Kidney (tissue), 14 donors: ENCODE data around the gene EEFSEC. TPM values are rescaled to one million over a fixed set of nuclear protein-coding genes. Genes with fewer than 3 reads are reported as not detected.

Experiments
- DNase-seq, 5 donors: peaks; one replicate each; pipeline ENCODE4 v3.0.0-alpha.2; 2013 to 2020
- FAIRE-seq: peaks from 2 replicates; lab custom pipeline; 2012; peaks lifted over from hg19 to GRCh38; lab: Jason Lieb, UNC
- H3K27ac ChIP-seq, 2 donors: one replicate each; pipeline ENCODE4 v1.7.0; 2013; ENCODE audit warnings: low read depth in 2 of 2, low read length in 2 of 2, inconsistent platforms in 1 of 2
- H3K27me3 ChIP-seq: one replicate; pipeline ENCODE4 v1.7.1; 2013; ENCODE audit warnings: low read length, inconsistent platforms; ENCODE audit not compliant: control insufficient read depth, insufficient read depth
- H3K36me3 ChIP-seq, 3 donors: one replicate each; pipeline versions ENCODE4 v1.7.0 to v1.7.1; 2013; ENCODE audit warnings: low read length in 3 of 3, control low read depth in 1 of 3, inconsistent platforms in 1 of 3; ENCODE audit not compliant: insufficient read depth in 3 of 3, control insufficient read depth in 2 of 3
- H3K4me1 ChIP-seq, 3 donors: one replicate each; pipeline versions ENCODE4 v1.7.0 to v1.7.1; 2013; ENCODE audit warnings: low read length in 3 of 3, inconsistent platforms in 1 of 3, low read depth in 1 of 3; ENCODE audit not compliant: control insufficient read depth in 2 of 3, insufficient read depth in 2 of 3
- H3K4me3 ChIP-seq, 3 donors: one replicate each; pipeline versions ENCODE4 v1.7.0 to v1.8.1; 2013; ENCODE audit warnings: low read length in 3 of 3, control low read depth in 1 of 3, inconsistent platforms in 1 of 3
- H3K9ac ChIP-seq, 3 donors: one replicate each; pipeline versions ENCODE4 v1.7.0 to v1.7.1; 2013; ENCODE audit warnings: low read length in 3 of 3, control low read depth in 1 of 3, inconsistent platforms in 1 of 3
- H3K9me3 ChIP-seq, 3 donors: one replicate each; pipeline versions ENCODE4 v1.7.0 to v1.7.1; 2013; ENCODE audit warnings: low read length in 3 of 3, control low read depth in 1 of 3, inconsistent platforms in 1 of 3; ENCODE audit not compliant: control insufficient read depth in 2 of 3, insufficient read depth in 1 of 3
- intact Hi-C: fragments of 100-400 bp; cut with DNase I; formaldehyde crosslinking; loops from one replicate; pipeline ENCODE4 v1.11.1; 2022
- polyA plus RNA-seq: library from polyadenylated mRNA; stranded (reverse); fragments of 350-450 nt; fragmentation: Illumina TruSeq; extraction: RNeasy Lipid Tissue Mini Kit (QIAGEN cat#74804); gene quantifications from one replicate; pipeline ENCODE4 v1.2.3, GENCODE V29; 2014; ENCODE audit warnings: low read depth, low replicate concordance; ENCODE audit not compliant: insufficient read depth
- total RNA-seq: library from RNA; stranded (reverse); fragmentation: NEBNext Ultra II Directional; extraction: Animal tissue kit (Norgen Biotek cat#: 25700); gene quantifications from one replicate; pipeline ENCODE4 v1.2.1, GENCODE V29; 2021
- TF ChIP-seq, protein P1 (sequence below): IDR thresholded peaks from 3 replicates; pipeline ENCODE4 v1.5.1; 2012; ENCODE audit warnings: mild to moderate bottlenecking, moderate library complexity, borderline replicate concordance; ENCODE audit not compliant: insufficient read depth; ENCODE audit errors: extremely low read depth
- donor health status: control.
- donor health status: control.
- donor health status: control.
- donor health status: control.
- donor health status: control.
- donor health status: DM: yes; HTN: yes; CAD: no.
- donor health status: Normal renal cell carcinoma (clear cell type).

Gene EEFSEC
- total and polyA plus RNA-seq, 2 donors from 2014 or later, result 15.2 to 23.2 TPM

DNA sequence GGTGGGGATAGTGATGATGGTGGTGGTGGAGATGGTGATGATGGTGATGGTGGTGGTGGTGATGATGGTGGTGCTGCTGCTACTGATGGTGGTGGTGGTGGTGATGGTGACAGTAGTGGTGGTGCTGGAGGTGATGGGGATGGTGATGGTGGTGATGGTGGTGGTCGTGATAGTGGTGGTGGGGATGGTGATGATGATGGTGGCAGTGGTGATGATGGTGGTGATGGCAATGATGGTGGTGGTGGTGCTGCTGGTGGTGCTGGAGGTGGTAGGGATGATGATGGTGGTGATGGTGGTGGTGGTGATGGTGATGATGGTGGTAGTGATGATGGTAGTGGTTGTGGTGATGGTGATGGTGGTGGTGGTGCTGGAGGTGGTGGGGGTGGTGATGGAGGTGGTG lies 292.1 kb downstream of the EEFSEC start:
- Histone ChIP-seq H3K27ac (no peak overlapping the region), H3K27me3 (no peaks in the 10 kb centered on the region), H3K4me1 (no peaks in the 10 kb centered on the region), H3K9me3 (no peaks in the 10 kb centered on the region), H3K4me3 (no peak overlapping the region), H3K9ac (no peak overlapping the region), H3K36me3 (no peaks in the 10 kb centered on the region)
- TF ChIP-seq, protein P1, sequence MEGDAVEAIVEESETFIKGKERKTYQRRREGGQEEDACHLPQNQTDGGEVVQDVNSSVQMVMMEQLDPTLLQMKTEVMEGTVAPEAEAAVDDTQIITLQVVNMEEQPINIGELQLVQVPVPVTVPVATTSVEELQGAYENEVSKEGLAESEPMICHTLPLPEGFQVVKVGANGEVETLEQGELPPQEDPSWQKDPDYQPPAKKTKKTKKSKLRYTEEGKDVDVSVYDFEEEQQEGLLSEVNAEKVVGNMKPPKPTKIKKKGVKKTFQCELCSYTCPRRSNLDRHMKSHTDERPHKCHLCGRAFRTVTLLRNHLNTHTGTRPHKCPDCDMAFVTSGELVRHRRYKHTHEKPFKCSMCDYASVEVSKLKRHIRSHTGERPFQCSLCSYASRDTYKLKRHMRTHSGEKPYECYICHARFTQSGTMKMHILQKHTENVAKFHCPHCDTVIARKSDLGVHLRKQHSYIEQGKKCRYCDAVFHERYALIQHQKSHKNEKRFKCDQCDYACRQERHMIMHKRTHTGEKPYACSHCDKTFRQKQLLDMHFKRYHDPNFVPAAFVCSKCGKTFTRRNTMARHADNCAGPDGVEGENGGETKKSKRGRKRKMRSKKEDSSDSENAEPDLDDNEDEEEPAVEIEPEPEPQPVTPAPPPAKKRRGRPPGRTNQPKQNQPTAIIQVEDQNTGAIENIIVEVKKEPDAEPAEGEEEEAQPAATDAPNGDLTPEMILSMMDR, result no peak
- intact Hi-C loops, result no loop called here
- no peak for FAIRE-seq
- DNase-seq, result no peak

GRCh38 chr3:128446821-128447220 lies 293.5 kb downstream of the EEFSEC start:
- no peak overlapping the region for H3K9ac ChIP-seq
- no peak overlapping the region for H3K27ac ChIP-seq
- no peak for FAIRE-seq
- H3K4me1 ChIP-seq, result no peaks in the 10 kb centered on the region
- no peak for DNase-seq
- TF ChIP-seq, protein P1, result no peak
- no peak overlapping the region for H3K4me3 ChIP-seq
- intact Hi-C loops, result no loop called here
- H3K36me3 ChIP-seq, result no peaks in the 10 kb centered on the region
- no peaks in the 10 kb centered on the region for H3K9me3 ChIP-seq
- no peaks in the 10 kb centered on the region for H3K27me3 ChIP-seq

DNA sequence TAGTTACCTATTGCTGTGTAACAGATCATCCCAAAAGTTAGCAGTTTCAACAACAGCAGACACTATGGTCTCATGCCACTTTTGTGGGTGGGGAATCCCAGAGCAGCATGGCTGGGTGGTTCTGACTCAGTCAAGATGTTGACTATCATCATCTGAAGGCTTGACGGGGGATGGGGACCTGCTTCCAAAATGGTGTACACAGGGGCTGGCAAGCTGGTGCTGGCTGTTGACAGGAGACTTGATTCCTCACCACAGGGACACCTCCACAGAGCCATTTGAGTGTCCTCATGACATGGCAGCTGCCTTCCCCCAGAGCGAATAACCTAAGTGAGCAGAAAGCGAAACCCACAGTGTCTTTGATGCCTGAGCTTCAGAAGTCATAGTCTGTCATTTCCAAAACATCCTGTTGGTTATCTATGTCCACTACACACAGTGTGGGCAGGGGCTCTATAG lies 294.3 kb downstream of the EEFSEC start:
- intact Hi-C loops, result no loop called here
- TF ChIP-seq, protein P1, result no peak
- no peaks in the 10 kb centered on the region for H3K36me3 ChIP-seq
- no peak for DNase-seq
- no peak overlapping the region for H3K27ac ChIP-seq
- H3K4me3 ChIP-seq, result no peak overlapping the region
- no peaks in the 10 kb centered on the region for H3K9me3 ChIP-seq
- no peak overlapping the region for H3K9ac ChIP-seq
- H3K4me1 ChIP-seq, result no peaks in the 10 kb centered on the region
- no peak for FAIRE-seq
- no peaks in the 10 kb centered on the region for H3K27me3 ChIP-seq

DNA sequence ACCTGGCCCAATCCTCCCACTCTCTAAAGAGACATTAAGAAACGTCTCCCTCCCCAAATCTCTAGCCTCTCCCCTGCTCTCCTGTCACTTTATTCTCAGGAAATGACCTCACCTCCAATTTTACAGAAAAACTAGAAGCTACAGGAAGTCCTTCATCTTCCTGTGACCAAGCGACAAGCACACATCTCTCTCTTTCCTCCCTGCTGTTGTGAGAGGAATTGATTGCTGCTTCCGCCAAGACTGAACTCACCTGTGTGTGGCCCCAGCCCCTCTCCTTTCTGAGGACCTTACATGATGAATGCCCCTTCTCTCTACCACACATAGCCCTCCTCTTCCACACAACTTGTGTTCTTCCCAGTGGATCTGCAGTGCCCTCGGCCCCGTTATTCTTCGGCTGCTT lies 295.2 kb downstream of the EEFSEC start:
- H3K4me1 ChIP-seq, result no peaks in the 10 kb centered on the region
- no peak overlapping the region for H3K4me3 ChIP-seq
- no peaks in the 10 kb centered on the region for H3K27me3 ChIP-seq
- H3K9me3 ChIP-seq, result no peaks in the 10 kb centered on the region
- FAIRE-seq (no peak), DNase-seq (no peak)
- TF ChIP-seq, protein P1, result no peak
- intact Hi-C loops, result no loop called here
- H3K36me3 ChIP-seq, result no peaks in the 10 kb centered on the region
- H3K27ac ChIP-seq, result no peak overlapping the region
- no peak overlapping the region for H3K9ac ChIP-seq
